KMS-11 (cell line): Measurements from ENCODE around the gene TPD52L1.

Source experiments
- H2AFZ ChIP-seq: fragments of 200-600 bp; sonication (generic); 2 replicates; pipeline ENCODE4 v1.6.1; 2016; ENCODE audit warnings: antibody characterized with exemption, mixed run types, low read depth
- H3K27ac ChIP-seq: fragments of 200-600 bp; sonication (generic); 2 replicates; pipeline ENCODE4 v1.6.1; 2016; ENCODE audit warnings: mild to moderate bottlenecking, mixed run types
- H3K27me3 ChIP-seq: fragments of 200-600 bp; sonication (generic); 2 replicates; pipeline ENCODE4 v1.6.1; 2017; ENCODE audit warnings: mild to moderate bottlenecking, low read depth, mixed run types, moderate library complexity; ENCODE audit not compliant: insufficient read depth
- H3K36me3 ChIP-seq: fragments of 200-600 bp; sonication (generic); 2 replicates; pipeline ENCODE4 v1.6.1; 2017; ENCODE audit warnings: mild to moderate bottlenecking, mixed run types; ENCODE audit not compliant: insufficient read depth
- H3K4me1 ChIP-seq: fragments of 200-600 bp; sonication (generic); 2 replicates; pipeline ENCODE4 v1.6.1; 2016; ENCODE audit warnings: mild to moderate bottlenecking, low read depth, mixed run types; ENCODE audit not compliant: poor library complexity, severe bottlenecking
- H3K4me2 ChIP-seq: fragments of 200-600 bp; sonication (generic); 2 replicates; pipeline ENCODE4 v1.7.0; 2016; ENCODE audit warnings: mild to moderate bottlenecking, mixed run types
- H3K4me3 ChIP-seq: fragments of 200-600 bp; sonication (generic); IDR thresholded peaks from 2 replicates; pipeline ENCODE4 v1.6.1; 2017; ENCODE audit warnings: low read depth, low read length, mixed read lengths; ENCODE audit not compliant: insufficient read depth
- H3K79me2 ChIP-seq: fragments of 200-600 bp; sonication (generic); 2 replicates; pipeline ENCODE4 v1.6.1; 2016; ENCODE audit warnings: low read depth, mixed run types; ENCODE audit not compliant: insufficient read depth
- H3K9ac ChIP-seq: fragments of 200-600 bp; sonication (generic); 2 replicates; pipeline ENCODE4 v1.6.1; 2016; ENCODE audit warnings: mild to moderate bottlenecking, mixed run types
- H4K20me1 ChIP-seq: fragments of 200-600 bp; sonication (generic); 2 replicates; pipeline ENCODE4 v1.6.1; 2016; ENCODE audit warnings: mild to moderate bottlenecking, mixed run types; ENCODE audit not compliant: insufficient read depth
- TF ChIP-seq, protein P1 (sequence below): fragments of 200-600 bp; sonication (generic); conservative IDR thresholded peaks from 2 replicates; pipeline ENCODE4 v1.6.1; 2017; ENCODE audit warnings: low read depth, mild to moderate bottlenecking, antibody characterized with exemption, low read length, moderate library complexity, mixed read lengths

Gene TPD52L1

DNA sequence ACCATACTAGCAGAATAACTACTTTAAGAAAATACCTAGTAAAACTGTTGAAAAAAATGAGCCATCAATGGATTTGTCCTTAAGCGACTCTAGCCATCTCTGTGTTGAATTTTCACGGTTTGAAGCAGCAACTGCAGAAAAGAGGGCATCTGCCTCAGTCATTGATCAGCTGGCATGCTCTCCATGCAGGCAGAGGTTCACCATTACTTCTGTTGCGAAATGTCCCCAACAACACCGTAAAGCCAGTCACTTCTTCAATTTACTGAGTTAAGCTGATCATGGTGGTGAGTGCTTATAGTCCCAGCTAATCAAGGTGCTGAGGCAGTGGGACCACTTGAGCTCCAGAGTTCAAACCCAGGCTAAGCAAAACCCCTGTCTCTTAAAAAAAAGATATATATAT lies 11.1 kb downstream of the TPD52L1 start:
- no peaks in the 10 kb centered on the region for H4K20me1 ChIP-seq
- no peaks in the 10 kb centered on the region for H3K36me3 ChIP-seq
- no peak overlapping the region for H3K4me3 ChIP-seq
- TF ChIP-seq, protein P1, sequence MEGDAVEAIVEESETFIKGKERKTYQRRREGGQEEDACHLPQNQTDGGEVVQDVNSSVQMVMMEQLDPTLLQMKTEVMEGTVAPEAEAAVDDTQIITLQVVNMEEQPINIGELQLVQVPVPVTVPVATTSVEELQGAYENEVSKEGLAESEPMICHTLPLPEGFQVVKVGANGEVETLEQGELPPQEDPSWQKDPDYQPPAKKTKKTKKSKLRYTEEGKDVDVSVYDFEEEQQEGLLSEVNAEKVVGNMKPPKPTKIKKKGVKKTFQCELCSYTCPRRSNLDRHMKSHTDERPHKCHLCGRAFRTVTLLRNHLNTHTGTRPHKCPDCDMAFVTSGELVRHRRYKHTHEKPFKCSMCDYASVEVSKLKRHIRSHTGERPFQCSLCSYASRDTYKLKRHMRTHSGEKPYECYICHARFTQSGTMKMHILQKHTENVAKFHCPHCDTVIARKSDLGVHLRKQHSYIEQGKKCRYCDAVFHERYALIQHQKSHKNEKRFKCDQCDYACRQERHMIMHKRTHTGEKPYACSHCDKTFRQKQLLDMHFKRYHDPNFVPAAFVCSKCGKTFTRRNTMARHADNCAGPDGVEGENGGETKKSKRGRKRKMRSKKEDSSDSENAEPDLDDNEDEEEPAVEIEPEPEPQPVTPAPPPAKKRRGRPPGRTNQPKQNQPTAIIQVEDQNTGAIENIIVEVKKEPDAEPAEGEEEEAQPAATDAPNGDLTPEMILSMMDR, result no peak
- no peak overlapping the region for H3K27ac ChIP-seq
- H3K4me1 ChIP-seq, result no peaks in the 10 kb centered on the region
- no peak overlapping the region for H2AFZ ChIP-seq
- H3K79me2 ChIP-seq, result no peaks in the 10 kb centered on the region
- no peaks in the 10 kb centered on the region for H3K27me3 ChIP-seq
- no peak overlapping the region for H3K4me2 ChIP-seq
- H3K9ac ChIP-seq, result no peak overlapping the region

DNA sequence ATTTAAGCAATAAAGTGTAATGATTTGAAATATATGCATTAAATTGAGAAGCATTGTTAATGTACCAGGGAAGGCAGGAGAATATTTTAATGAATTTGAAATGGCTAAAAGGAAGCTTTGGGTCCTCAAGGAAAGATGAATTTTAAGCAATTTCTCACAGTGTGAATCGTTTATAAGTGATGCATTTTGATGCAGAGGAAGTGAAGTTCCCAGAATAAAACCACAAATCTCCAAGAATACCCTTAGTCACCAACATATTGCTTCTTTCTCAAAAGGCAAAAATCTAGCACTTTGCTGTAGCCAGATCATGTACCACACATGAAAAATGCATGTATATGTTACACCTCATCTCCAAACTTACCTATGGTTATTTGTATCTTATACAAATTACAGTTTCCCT lies 11.7 kb downstream of the TPD52L1 start:
- Histone ChIP-seq H3K4me1 (no peaks in the 10 kb centered on the region), H3K4me2 (no peak overlapping the region), H3K79me2 (no peaks in the 10 kb centered on the region), H3K27ac (no peak overlapping the region), H2AFZ (no peak overlapping the region), H3K36me3 (no peaks in the 10 kb centered on the region), H3K27me3 (no peaks in the 10 kb centered on the region), H3K4me3 (no peak overlapping the region), H3K9ac (no peak overlapping the region), H4K20me1 (no peaks in the 10 kb centered on the region)
- TF ChIP-seq, protein P1, result no peak

DNA sequence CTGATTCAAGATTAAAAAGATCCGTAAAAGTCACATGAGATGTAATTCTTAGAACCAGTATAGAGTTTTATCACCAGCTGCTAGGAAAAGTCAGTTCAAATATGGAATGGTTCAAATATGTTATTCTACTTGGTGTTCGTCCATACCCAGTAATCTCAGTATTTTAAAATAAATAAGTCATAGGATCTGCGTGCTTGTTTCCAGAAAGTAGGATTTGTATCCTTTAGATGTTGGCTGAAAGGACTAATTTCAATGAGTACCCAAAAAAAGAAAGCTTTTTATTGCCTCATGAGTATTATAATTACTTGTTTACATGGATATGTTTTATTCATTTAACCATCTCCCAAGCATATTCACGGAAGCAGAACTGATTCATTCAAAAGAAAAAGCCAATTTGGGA lies 12.2 kb downstream of the TPD52L1 start:
- H3K79me2 ChIP-seq, result no peaks in the 10 kb centered on the region
- no peak overlapping the region for H3K4me2 ChIP-seq
- no peak overlapping the region for H3K9ac ChIP-seq
- no peaks in the 10 kb centered on the region for H3K27me3 ChIP-seq
- no peaks in the 10 kb centered on the region for H3K4me1 ChIP-seq
- H3K36me3 ChIP-seq, result no peaks in the 10 kb centered on the region
- TF ChIP-seq, protein P1, result no peak
- no peak overlapping the region for H2AFZ ChIP-seq
- H4K20me1 ChIP-seq, result no peaks in the 10 kb centered on the region
- no peak overlapping the region for H3K4me3 ChIP-seq
- H3K27ac ChIP-seq, result no peak overlapping the region

DNA sequence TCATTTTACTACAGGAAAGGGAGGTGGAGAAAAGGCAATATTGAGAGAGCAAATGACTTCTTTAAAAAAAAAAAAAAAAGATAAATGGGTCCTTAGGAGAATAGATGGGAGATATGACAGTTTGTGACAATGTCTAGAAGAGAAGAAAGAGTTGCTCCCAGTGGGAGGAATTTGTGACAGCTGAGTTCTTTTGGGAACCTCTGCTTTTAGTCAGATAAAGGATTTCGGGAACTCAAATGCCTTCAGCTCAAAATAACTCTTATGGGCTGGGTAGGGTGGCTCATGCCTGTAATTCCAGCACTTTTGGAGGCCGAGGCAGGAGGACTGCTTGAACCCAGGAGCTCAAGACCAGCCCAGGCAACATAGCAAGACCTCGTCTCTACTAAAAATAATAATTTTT lies 13.1 kb downstream of the TPD52L1 start:
- no peak overlapping the region for H3K9ac ChIP-seq
- no peak overlapping the region for H3K27ac ChIP-seq
- H3K4me2 ChIP-seq, result no peak overlapping the region
- H3K27me3 ChIP-seq, result no peaks in the 10 kb centered on the region
- TF ChIP-seq, protein P1, result no peak
- no peaks in the 10 kb centered on the region for H4K20me1 ChIP-seq
- H3K79me2 ChIP-seq, result no peaks in the 10 kb centered on the region
- no peak overlapping the region for H2AFZ ChIP-seq
- no peaks in the 10 kb centered on the region for H3K36me3 ChIP-seq
- H3K4me1 ChIP-seq, result no peaks in the 10 kb centered on the region
- H3K4me3 ChIP-seq, result no peak overlapping the region
